Skeletal muscle satellite cell (primary cell): Measurements from ENCODE around the gene SIX2.
A peak's percentile ranks its signal among the peaks of the same experiment; 100 is the strongest.

Experiments
- H3K27me3 ChIP-seq: 2 replicates; pipeline ENCODE4 v1.7.0; 2013; ENCODE audit warnings: low read length; ENCODE audit not compliant: control insufficient read depth, insufficient read depth
- H3K36me3 ChIP-seq: 2 replicates; pipeline ENCODE4 v1.7.0; 2013; ENCODE audit warnings: mild to moderate bottlenecking, control low read depth, low read length; ENCODE audit not compliant: insufficient read depth
- H3K4me1 ChIP-seq: 2 replicates; pipeline ENCODE4 v1.7.0; 2013; ENCODE audit warnings: low read length; ENCODE audit not compliant: control insufficient read depth, insufficient read depth
- H3K4me2 ChIP-seq: 2 replicates; pipeline ENCODE4 v1.7.0; 2013; ENCODE audit warnings: mild to moderate bottlenecking, low read length
- H3K4me3 ChIP-seq: 2 replicates; pipeline ENCODE4 v1.7.0; 2013; ENCODE audit warnings: low read length
- H3K9ac ChIP-seq: 2 replicates; pipeline ENCODE4 v1.7.0; 2013; ENCODE audit warnings: mild to moderate bottlenecking, low read depth, low read length, moderate library complexity
- H3K9me3 ChIP-seq: replicated peaks from 2 replicates; pipeline ENCODE4 v1.7.0; 2013; ENCODE audit warnings: mild to moderate bottlenecking, control low read depth, low read length

Gene SIX2

DNA sequence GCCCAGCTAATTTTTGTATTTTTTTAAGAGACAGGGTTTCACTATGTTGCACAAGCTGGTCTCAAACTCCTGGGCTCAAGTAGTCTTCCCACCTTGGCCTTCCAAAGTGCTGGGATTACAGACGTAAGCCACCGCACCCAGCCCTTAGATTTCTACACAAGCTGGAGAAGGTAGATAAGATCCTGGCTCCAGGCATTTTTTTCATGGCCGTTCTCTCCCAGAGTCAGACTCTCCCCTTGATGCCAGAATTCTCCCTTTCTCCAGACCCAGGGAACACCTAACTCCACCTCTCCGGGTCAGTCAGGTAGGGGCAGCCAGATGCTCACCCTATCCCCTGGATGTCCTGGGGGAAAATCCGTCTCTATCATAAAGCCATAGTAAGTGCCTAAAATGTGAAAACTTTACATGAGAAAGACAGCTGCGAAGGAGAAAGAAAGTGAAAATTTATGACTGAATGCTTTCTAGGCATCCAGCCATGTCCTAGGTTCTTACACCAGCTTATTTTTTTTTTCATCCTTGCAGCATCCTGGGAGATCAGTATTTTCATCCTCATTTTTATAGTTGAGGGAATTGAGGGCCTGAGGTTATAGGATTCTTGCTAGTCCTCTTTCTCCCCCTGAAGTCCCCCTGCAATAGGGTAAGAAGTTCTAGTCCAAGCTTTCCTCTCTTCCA is 51.5 kb downstream of the SIX2 start:
- H3K4me2 ChIP-seq = no peak overlapping the region
- H3K4me3 ChIP-seq = no peak overlapping the region
- H3K4me1 ChIP-seq = peaks cover 37% of the 10 kb centered on the region
- H3K9ac ChIP-seq = no peak overlapping the region
- H3K36me3 ChIP-seq = no peaks in the 10 kb centered on the region
- no peaks in the 10 kb centered on the region for H3K9me3 ChIP-seq
- peaks cover 25% of the 10 kb centered on the region for H3K27me3 ChIP-seq

DNA sequence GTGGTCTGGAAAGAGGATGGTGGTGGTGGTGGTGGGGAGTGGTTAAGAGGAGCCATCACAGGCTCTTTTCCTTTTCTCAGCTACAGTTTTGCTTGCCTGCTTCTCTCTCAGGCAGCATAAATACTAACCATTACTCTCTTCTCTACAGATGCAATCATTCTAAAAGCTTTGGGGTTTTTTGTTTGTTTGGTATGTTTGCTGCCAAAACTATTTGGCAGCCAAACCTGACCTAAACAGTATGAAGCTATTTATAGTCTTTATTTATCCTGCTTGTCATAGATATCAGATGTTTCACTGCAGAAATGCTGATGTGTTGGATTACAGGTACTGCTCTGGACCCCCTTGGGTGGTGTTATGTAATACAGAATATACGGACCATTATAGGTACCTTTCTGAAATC is 52.4 kb downstream of the SIX2 start:
- no peak overlapping the region for H3K4me2 ChIP-seq
- peaks cover 30% of the 10 kb centered on the region for H3K27me3 ChIP-seq
- H3K4me1 ChIP-seq = peaks cover 43% of the 10 kb centered on the region
- no peaks in the 10 kb centered on the region for H3K36me3 ChIP-seq
- no peaks in the 10 kb centered on the region for H3K9me3 ChIP-seq
- no peak overlapping the region for H3K4me3 ChIP-seq
- H3K9ac ChIP-seq = no peak overlapping the region

DNA sequence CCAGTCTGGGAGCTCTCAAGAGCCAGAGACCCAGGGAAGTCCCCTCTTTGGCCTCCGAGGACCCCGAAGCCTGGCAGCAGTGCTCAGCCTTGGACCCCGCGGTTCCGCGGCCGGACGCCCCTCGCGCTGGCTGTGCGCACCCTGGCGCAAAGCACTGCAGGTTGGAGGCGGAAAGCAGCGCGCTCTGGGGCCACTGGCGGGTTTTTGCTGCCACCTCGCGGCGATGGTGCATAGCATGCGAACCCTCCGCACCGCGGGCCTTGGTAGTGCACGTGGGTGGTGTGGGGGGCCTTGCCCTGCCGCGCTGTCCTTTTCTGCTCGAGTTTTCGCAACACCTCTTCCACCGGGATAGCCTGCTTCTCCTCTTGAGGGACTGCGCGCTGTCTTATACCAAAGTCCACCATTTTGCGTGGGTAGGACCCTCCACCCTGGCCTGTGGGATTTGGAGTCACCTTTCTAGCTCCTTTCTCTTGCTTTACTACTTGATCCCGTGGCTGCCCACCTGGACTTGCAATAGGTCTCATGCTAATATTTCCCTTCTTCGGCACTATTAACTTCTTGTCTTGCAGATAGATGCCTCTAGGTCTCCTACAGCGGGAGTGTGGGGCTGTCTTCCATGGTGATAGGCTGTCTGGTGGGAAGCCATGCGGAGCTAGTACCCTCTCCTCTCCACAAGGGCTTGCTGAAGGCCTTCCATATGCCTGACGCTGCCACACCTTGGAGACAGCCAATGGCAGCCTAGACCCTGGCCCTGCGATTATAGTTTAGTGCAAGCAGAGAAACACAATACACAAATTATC is 53.5 kb downstream of the SIX2 start:
- H3K36me3 ChIP-seq = no peaks in the 10 kb centered on the region
- H3K4me1 ChIP-seq = peaks cover 43% of the 10 kb centered on the region
- peak overlapping the region; percentile 61 for H3K4me3 ChIP-seq
- no peaks in the 10 kb centered on the region for H3K9me3 ChIP-seq
- H3K4me2 ChIP-seq = peak overlapping the region; percentile 86
- peaks cover 33% of the 10 kb centered on the region for H3K27me3 ChIP-seq
- H3K9ac ChIP-seq = no peak overlapping the region
